ENCODE results near the gene IL22RA1. TPM values are rescaled to one million over a fixed set of nuclear protein-coding genes. Genes with fewer than 3 reads are reported as not detected.

Gene IL22RA1
- total and polyA plus RNA-seq, 2 of the 8 experiments (the other 6 are each of a cell fraction or from before 2014, with no cell fraction given), result 0.17 to 0.32 TPM

- H3K56ac ChIP-seq (replicated peaks; ENCODE audit: insufficient read length, low read depth, low read length), result no peak overlapping the region
- ChIA-PET POLR2A (ENCODE audit: partially characterized antibody) (interaction anchor here (0.8 to 2.6 kb wide), 4 partner anchors 12 to 383 kb away, joined by 3 to 13 read pairs (median 4); partner anchors contain the start of gene SRSF10), CTCF (ENCODE audit: partially characterized antibody) (interaction anchor here (0.6 to 5.0 kb wide), 7 partner anchors 8 to 41 kb away, joined by 3 to 35 read pairs (median 4); partner anchors contain the start of gene MYOM3)
- no peak overlapping the region for H2BK120ac ChIP-seq (replicated peaks; ENCODE audit: low read depth, low read length)
- DNase-seq (ENCODE audit: low read depth in 1 of 2, low spot score in 2 of 2), result no peak
- H3K4me2 ChIP-seq (ENCODE audit: insufficient read depth in 1 of 2, low read depth in 2 of 2, low read length in 2 of 2), result no peak overlapping the region
- FAIRE-seq, result no peak
- H2BK5ac ChIP-seq (ENCODE audit: low read depth, low read length), result no peak overlapping the region
- H4K8ac ChIP-seq (ENCODE audit: extremely low read depth, insufficient read depth, low read length), result no peak overlapping the region
- no peaks in the 10 kb centered on the region for H3K23me2 ChIP-seq (ENCODE audit: low read depth, low read length)
- no peak overlapping the region; the same call in 1 of the 2 replicates for H3K27ac ChIP-seq (ENCODE audit: low read depth, low read length)
- H4K20me1 ChIP-seq (replicated peaks in 1 of 2; ENCODE audit: control insufficient read depth in 1 of 2, insufficient read depth in 2 of 2, low read length in 2 of 2), result no peaks in the 10 kb centered on the region
- no peak overlapping the region for H3K4me3 ChIP-seq (ENCODE audit: extremely low read depth in 1 of 4, insufficient read depth in 2 of 4, low read depth in 3 of 4, low read length in 4 of 4)
- no peak overlapping the region for H2BK12ac ChIP-seq (ENCODE audit: low read depth, low read length)
- no peaks in the 10 kb centered on the region for H3K9me3 ChIP-seq (ENCODE audit: insufficient read depth in 2 of 2, low read depth in 1 of 2, low read length in 1 of 2)
- no peaks in the 10 kb centered on the region for H3K27me3 ChIP-seq (replicated peaks in 1 of 4; ENCODE audit: control insufficient read depth in 3 of 4, extremely low read depth in 1 of 4, insufficient read depth in 3 of 4, low read length in 3 of 4)
- peaks cover 0 to 6% (median 2%) of the 10 kb centered on the region in 4 experiments; a peak in 3 of 7 replicates for H3K4me1 ChIP-seq (replicated peaks in 1 of 4; ENCODE audit: control insufficient read depth in 3 of 4, insufficient read depth in 4 of 4, low read length in 3 of 4)
- no peak overlapping the region for H3K4ac ChIP-seq (replicated peaks; ENCODE audit: insufficient read length, low read depth, low read length)
- H3K18ac ChIP-seq (ENCODE audit: extremely low read depth, low read length), result no peak overlapping the region; the same call in 1 of the 2 replicates
- no peak overlapping the region for H2AFZ ChIP-seq (ENCODE audit: low read length)
- H3K9ac ChIP-seq (replicated peaks in 1 of 4; ENCODE audit: extremely low read depth in 1 of 4, low read depth in 3 of 4, low read length in 3 of 4), result no peak overlapping the region
- no peaks in the 10 kb centered on the region for H3K36me3 ChIP-seq (ENCODE audit: control insufficient read depth in 2 of 4, insufficient read depth in 4 of 4, low read length in 3 of 4)
- H4K5ac ChIP-seq (ENCODE audit: insufficient read length, low read depth, low read length), result no peak overlapping the region
- H3K79me1 ChIP-seq (ENCODE audit: low read depth, low read length), result no peaks in the 10 kb centered on the region
- no peak overlapping the region for H2BK15ac ChIP-seq (ENCODE audit: low read length)
- H3K79me2 ChIP-seq (ENCODE audit: control insufficient read depth in 1 of 2, insufficient read depth in 2 of 2, low read length in 2 of 2), result no peaks in the 10 kb centered on the region
- 91% methylated on average over 8 of the region's 8 CpGs; no CpG with 5 or more reads in 1 of the 2 experiments for WGBS, 2 experiments (ENCODE audit: extremely low coverage in 1 of 2, insufficient coverage in 1 of 2, insufficient read length in 1 of 2, insufficient replicate concordance in 2 of 2, low coverage in 1 of 2, low lambda C conversion rate in 2 of 2, missing lambda C conversion rate in 1 of 2)
- no peak overlapping the region for H3K23ac ChIP-seq (ENCODE audit: insufficient read length)
- 0 out of 2 replicates have a peak overlapping the region, but pooled peaks have one; percentile 48 for H2AK5ac ChIP-seq (ENCODE audit: low read depth, low read length)
- H2BK20ac ChIP-seq (ENCODE audit: low read length), result no peak overlapping the region
- H3K14ac ChIP-seq (ENCODE audit: insufficient read length), result no peak overlapping the region
- H4K91ac ChIP-seq (replicated peaks; ENCODE audit: insufficient read length, low read length), result no peak overlapping the region
- TF ChIP-seq RBBP5 (IDR thresholded peaks at IDR 0.05; ENCODE audit: borderline replicate concordance, low read depth, low read length), result no peak
- TF ChIP-seq, protein P1, sequence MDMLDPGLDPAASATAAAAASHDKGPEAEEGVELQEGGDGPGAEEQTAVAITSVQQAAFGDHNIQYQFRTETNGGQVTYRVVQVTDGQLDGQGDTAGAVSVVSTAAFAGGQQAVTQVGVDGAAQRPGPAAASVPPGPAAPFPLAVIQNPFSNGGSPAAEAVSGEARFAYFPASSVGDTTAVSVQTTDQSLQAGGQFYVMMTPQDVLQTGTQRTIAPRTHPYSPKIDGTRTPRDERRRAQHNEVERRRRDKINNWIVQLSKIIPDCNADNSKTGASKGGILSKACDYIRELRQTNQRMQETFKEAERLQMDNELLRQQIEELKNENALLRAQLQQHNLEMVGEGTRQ (IDR thresholded peaks at IDR 0.05; ENCODE audit: low read length), result no peak
- no peak for TF ChIP-seq GTF2F1 (IDR thresholded peaks at IDR 0.05; ENCODE audit: borderline replicate concordance, low read depth, low read length)
- TF ChIP-seq SP1 (IDR thresholded peaks at IDR 0.05; ENCODE audit: low read depth, low read length), result no peak
- TF ChIP-seq MAFK (IDR thresholded peaks at IDR 0.05; ENCODE audit: low read depth, low read length), result no peak
- no peak for TF ChIP-seq BACH1 (IDR thresholded peaks at IDR 0.05; ENCODE audit: low read length)
Observed at GRCh38 chr1:24096009-24096738, 46.8 kb downstream of the IL22RA1 start.
